ENCODE data around the gene CISTR. TPM values are rescaled to one million over a fixed set of nuclear protein-coding genes. Genes with fewer than 3 reads are reported as not detected.

The CISTR gene
- total RNA-seq, 1 experiment from 2014 or later, result not detected

DNA sequence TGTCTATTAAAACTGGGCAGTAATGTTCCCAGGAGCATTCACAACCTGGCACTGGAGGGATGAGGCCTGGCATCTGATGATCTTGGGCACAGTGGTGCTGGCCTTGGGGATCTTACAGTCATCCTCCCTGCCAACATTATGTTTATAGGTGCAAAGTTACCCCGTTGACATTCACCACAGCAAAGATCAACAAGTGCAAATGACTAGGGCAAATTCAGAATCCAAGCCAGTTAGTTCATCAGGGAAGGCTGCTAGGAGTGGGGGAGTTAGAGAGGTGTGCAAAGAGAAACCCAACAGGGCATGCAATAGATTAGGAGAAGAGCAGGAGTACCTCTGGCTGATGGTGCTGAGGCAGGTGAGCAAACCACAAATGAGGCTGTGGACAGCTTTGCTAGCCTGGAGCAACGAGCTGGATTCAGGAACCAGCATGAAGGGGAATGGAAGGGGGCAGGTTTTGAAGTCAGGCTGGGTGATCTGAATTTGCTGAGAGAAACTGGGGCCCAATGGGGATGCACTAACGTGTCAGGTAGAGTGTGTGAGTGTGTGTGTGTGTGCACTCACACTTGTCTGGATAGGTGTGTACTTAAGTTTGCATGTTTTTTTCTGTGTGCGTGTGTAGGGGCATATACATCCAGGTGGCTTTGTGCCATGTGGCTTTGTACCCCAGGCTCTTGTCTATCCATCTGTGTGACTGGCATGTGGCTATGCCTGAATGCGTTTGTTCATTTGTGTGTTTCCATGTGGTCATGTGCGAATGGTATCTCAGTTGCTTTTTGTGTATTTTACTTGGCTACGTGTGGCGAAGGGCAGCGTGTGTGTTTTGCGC lies 1.6 kb downstream of the CISTR start:
- no peak overlapping the region for H3K27ac ChIP-seq (ENCODE audit: insufficient read length, low read depth, low read length)
- no peak overlapping the region for H4K5ac ChIP-seq (ENCODE audit: insufficient read length, low read depth, low read length)
- H2BK15ac ChIP-seq (ENCODE audit: low read depth, low read length), result no peak overlapping the region
- Mint-ChIP-seq H3K4me1 (peaks cover 3% of the 10 kb centered on the region in 2 experiments; a peak in 3 of 4 replicates), H3K9me3 (no peaks in the 10 kb centered on the region), H3K27ac (no peak overlapping the region), H3K27me3 (ENCODE audit: low read depth) (no peaks in the 10 kb centered on the region; the same call in none of the 2 replicates), H3K4me3 (no peak overlapping the region; a peak in 1 of 5 replicates), H3K36me3 (ENCODE audit: insufficient read depth in 1 of 3, low read depth in 3 of 3) (peaks cover 0 to 2% (median 0%) of the 10 kb centered on the region in 3 experiments; a peak in 1 of 7 replicates)
- no peak overlapping the region for H3K56ac ChIP-seq (ENCODE audit: insufficient read length, low read depth, low read length)
- no peak overlapping the region for H3K4ac ChIP-seq (ENCODE audit: low read depth, low read length)
- H2BK5ac ChIP-seq (ENCODE audit: insufficient read length, low read length), result no peak overlapping the region
- no peak overlapping the region for H3K9ac ChIP-seq (ENCODE audit: extremely low read depth, insufficient read length, low read length)
- no peak overlapping the region for H2AFZ ChIP-seq (ENCODE audit: low read length)
- no peak overlapping the region for H3K14ac ChIP-seq (ENCODE audit: insufficient read depth, low read length)
- no peak overlapping the region for H2AK5ac ChIP-seq (ENCODE audit: insufficient read length, low read length)
- H4K91ac ChIP-seq (ENCODE audit: insufficient read length, low read depth, low read length), result no peak overlapping the region
- TF ChIP-seq, protein P1, sequence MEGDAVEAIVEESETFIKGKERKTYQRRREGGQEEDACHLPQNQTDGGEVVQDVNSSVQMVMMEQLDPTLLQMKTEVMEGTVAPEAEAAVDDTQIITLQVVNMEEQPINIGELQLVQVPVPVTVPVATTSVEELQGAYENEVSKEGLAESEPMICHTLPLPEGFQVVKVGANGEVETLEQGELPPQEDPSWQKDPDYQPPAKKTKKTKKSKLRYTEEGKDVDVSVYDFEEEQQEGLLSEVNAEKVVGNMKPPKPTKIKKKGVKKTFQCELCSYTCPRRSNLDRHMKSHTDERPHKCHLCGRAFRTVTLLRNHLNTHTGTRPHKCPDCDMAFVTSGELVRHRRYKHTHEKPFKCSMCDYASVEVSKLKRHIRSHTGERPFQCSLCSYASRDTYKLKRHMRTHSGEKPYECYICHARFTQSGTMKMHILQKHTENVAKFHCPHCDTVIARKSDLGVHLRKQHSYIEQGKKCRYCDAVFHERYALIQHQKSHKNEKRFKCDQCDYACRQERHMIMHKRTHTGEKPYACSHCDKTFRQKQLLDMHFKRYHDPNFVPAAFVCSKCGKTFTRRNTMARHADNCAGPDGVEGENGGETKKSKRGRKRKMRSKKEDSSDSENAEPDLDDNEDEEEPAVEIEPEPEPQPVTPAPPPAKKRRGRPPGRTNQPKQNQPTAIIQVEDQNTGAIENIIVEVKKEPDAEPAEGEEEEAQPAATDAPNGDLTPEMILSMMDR (conservative IDR thresholded peaks at IDR 0.05), result no peak
- H3K18ac ChIP-seq (ENCODE audit: insufficient read length, low read depth, low read length), result no peak overlapping the region
- H3K4me2 ChIP-seq (ENCODE audit: insufficient read depth, insufficient read length, low read length), result peak overlapping the region; percentile 47
- H3K23ac ChIP-seq (ENCODE audit: insufficient read length, low read depth, low read length), result no peak overlapping the region
- H2BK20ac ChIP-seq (ENCODE audit: low read depth, low read length, poor library complexity, severe bottlenecking), result no peak overlapping the region
- peaks cover 4% of the 10 kb centered on the region; the same call in 1 of the 2 replicates for H3K4me1 ChIP-seq (ENCODE audit: insufficient read depth, low read length)
- no peak overlapping the region for H2BK120ac ChIP-seq (ENCODE audit: low read depth, low read length, poor library complexity, severe bottlenecking)
- H3K27me3 ChIP-seq (ENCODE audit: insufficient read depth, low read length), result peaks cover 59% of the 10 kb centered on the region
- H3T11ph ChIP-seq (ENCODE audit: low read length), result no peak overlapping the region
- no CpG with 5 or more reads among the region's 10 CpGs for WGBS (ENCODE audit: extremely low coverage, insufficient read length, low lambda C conversion rate)
- H2BK12ac ChIP-seq (ENCODE audit: insufficient read length, low read depth, low read length), result no peak overlapping the region
- H3K9me3 ChIP-seq (ENCODE audit: control insufficient read depth, low read depth, low read length), result no peaks in the 10 kb centered on the region
- no peak overlapping the region for H4K8ac ChIP-seq (replicated peaks; ENCODE audit: insufficient read length, low read depth, low read length)
- no peaks in the 10 kb centered on the region for H3K79me1 ChIP-seq (ENCODE audit: insufficient read depth, low read depth, low read length, poor library complexity, severe bottlenecking)
- H4K20me1 ChIP-seq (ENCODE audit: control insufficient read depth, insufficient read depth, insufficient read length), result peaks cover 2% of the 10 kb centered on the region
- peaks cover 14% of the 10 kb centered on the region for H3K23me2 ChIP-seq (ENCODE audit: insufficient read length, low read depth, low read length, poor library complexity, severe bottlenecking)
- DNase-seq, result no peak
- no peaks in the 10 kb centered on the region for H3K79me2 ChIP-seq (ENCODE audit: insufficient read depth, low read length)
